GM19468 (cell line): ENCODE measurements around the gene CD164L2.
"Not testable (repeated sequence)": the region's sequence is repeated elsewhere in the genome, so short reads cannot be mapped to it uniquely, and the experiment has no call there.

Experiments
- ATAC-seq: cut with Tn5 transposase; IDR thresholded peaks from one replicate; pipeline ENCODE4 v1.9.1; 2021; ENCODE audit warnings: mild to moderate bottlenecking, moderate library complexity, moderate number of reproducible peaks; ENCODE audit not compliant: unreplicated experiment; ENCODE audit errors: extremely low read depth

Gene CD164L2

DNA sequence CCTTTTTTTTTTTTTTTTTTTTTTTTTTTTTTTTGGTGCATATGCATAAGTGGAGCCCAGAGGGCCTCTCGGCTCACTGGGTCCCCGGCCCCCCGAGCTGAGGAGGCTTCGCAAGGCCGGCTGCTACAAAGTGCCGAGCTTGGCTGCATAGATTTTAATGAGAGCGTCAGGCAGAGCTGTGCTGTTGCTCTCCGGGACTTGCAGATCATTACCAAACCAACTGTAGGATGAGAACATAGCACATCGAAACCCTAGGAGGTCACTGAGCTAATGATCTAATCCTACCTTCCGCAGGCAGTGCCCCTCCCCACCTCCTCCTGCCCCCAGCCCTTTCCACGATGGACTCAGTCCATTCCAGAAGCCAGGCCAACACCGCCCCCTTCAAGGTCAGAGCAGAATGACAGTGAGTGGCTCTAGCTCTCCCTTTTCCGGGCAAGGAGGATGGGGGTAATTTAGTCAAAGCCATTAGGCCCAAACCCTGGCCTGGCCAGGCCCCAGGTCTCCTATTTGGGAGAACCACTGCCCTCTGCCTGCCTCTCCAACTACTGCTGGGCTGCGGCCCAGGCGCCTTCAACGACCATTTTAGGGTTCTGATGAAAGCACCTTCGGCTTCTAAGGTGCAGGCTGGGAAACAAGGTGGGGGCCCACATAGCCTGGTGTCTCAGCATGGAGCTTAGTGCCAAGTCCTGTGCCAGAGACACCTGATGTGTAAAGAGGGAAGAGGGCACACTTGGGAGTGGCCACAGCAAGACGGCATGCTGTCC lies 22.6 kb upstream of the CD164L2 start:
- ATAC-seq, result not testable (repeated sequence)

GRCh38 chr1:27405074-27405473 lies 21.9 kb upstream of the CD164L2 start:
- no peak for ATAC-seq

DNA sequence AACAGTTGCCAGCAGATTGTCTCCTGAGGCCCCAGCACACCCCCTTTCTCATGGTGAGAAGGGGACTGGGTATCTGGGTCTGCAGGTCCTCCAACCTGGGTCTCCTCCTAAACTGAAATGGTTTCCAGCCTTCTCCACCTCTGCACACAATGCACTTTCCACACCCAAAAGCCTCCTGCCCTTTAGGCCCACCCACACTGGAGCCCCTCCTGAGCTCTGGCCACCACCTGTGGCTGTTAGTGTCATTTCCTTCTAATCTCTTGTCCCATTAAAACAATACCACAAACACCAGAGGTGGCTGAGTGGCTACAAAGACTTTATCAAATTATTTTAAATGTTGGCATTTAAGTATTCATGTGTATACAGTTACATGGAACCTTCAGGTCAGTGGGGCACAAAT lies 20.8 kb upstream of the CD164L2 start:
- ATAC-seq, result no peak

GRCh38 chr1:27403065-27403726 lies 20.1 kb upstream of the CD164L2 start:
- ATAC-seq, result no peak

GRCh38 chr1:27402349-27402754 lies 19.2 kb upstream of the CD164L2 start:
- no peak for ATAC-seq

GRCh38 chr1:27400963-27401341 lies 17.8 kb upstream of the CD164L2 start:
- no peak for ATAC-seq

DNA sequence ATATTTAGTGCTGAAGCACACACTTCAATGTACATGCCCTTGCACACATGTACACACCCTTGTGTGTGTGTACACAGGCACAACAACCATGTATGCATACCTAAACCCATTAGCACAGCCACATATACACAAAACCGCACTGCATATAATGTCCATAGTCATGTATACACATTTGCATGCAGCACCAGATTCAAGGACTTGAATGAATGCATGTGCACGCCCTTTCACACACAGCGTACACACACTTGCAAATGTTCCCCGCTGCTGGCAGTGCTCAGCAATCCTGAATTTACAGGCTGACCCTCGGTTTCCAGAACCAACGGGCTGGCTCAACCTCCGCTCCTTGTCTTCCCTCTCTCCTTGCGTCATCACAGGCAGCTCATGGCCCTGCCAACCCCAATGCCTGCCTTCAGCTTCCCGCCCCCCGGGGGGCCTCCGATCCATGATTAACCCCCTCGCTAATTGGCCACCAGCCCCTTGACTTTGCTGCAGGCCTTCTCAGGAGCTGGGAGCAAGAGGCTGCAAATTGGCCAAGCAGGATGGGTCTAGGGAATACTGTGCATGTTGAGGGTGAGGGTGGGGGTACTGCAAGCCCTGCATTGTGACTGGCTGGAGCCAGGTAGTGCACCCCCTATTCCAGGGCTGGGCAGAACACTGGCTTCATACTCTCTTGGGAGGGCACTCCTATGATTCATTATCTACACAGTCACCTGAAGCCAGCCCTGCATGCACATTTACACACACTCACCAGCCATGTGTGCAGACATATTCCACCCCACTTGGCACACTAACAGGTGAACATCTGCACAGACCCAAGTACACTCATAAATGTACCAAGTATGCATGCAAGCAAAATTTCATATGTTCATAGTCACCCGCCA lies 17.2 kb upstream of the CD164L2 start:
- ATAC-seq, result no peak

- ATAC-seq, result no peak
These were observed 16.3 kb upstream of the CD164L2 start for GRCh38 chr1:27399251-27400025.

DNA sequence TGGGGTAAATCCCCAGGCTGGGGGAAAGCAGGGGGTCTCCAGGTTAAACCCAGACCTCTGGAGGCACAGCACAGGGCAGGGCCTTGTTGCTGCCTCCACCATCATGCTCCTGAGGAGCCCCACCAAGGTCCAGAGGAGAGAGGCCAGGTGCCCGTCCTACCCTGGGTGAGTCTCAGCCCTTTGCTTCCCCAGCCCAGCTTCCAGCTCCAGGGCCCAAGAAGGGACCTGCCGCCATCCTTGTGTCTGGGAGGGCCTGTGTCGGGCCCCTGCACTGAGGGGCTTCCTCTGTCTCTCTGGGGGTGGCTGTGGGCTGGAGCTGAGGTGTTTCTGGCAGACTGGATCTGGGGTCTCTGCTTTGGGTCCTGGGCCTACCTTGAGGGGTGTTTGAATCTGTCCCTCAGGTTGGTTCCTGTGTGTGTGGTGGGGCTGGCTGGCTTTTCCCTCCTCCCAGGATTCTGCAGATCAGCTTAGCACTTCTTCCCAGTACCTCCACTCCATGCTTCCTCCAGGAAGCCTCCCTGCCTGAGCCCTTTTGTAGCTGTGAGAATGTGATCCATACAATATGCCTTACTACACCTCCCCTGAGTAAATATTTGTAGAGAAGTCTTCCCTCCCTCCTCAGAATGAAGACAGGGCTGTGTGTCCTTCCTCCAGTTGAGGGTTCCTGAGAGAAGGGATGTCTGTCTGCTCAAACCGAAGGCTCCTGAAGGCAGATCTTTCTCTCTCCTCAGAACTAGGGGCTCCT lies 15.4 kb upstream of the CD164L2 start:
- ATAC-seq, result no peak

DNA sequence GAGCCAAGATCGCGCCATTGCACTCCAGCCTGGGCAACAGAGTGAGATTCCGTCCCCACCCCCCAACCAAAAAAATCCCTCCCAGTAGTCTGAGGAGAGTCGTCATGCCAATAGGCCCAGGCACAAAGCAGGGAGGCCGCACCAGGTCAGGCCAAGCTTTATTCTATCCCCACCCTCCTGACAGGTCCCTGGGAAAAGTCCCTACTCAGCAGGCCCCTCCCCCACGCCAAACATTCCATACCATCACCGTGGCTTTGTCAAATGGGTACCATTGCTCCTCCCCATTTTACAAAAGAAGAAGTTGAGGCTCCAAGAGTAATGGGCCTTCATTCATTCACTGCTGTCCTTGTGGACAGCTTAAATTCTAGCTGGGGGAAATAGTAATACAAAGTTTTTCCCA lies 14.6 kb upstream of the CD164L2 start:
- no peak for ATAC-seq

GRCh38 chr1:27397110-27397509 lies 14.0 kb upstream of the CD164L2 start:
- ATAC-seq, result no peak

DNA sequence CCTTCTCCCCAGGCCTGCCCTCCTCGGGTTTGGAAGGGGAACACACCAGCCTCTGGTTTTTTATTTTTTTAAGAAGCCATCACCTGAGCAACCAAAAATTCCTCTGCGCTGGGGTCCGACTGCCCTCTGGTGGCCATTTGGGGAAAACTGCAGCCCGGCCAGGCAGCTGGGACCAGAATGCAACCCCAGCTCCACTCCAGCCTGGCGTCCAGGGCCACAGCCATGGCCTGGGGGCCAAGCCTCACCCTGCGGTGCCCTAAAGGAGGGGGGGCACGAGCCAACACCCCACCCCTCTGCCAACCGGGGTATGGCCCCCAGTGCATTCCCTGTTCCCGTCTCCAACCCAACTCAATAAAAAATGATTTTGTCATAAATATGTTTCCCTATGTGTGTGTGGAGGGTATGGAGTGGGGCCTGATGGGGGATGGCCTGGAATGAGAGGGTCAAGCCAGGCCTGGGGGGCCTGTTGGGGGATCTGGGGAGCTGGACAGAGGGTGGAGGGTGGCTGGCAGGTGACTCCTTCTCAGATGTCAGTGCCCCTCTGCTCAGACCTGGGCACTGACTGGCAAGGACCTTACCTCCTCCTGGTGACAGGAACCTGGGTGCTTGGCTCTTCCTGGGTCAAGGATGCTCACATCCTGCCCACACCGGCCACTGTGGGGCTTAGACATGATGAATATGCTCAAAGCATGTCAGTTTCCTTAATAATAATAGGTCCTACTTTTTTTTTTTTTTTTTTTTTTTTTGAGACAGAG lies 12.5 kb upstream of the CD164L2 start:
- no peak for ATAC-seq

- no peak for ATAC-seq
These were observed 11.8 kb upstream of the CD164L2 start for GRCh38 chr1:27394925-27395324.

DNA sequence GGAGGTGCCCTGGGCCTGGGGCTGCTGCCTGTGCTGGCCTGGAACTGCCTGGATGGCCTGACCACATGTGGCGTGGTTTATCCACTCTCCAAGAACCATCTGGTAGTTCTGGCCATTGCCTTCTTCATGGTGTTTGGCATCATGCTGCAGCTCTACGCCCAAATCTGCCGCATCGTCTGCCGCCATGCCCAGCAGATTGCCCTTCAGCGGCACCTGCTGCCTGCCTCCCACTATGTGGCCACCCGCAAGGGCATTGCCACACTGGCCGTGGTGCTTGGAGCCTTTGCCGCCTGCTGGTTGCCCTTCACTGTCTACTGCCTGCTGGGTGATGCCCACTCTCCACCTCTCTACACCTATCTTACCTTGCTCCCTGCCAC lies 11.1 kb upstream of the CD164L2 start:
- ATAC-seq, result no peak

DNA sequence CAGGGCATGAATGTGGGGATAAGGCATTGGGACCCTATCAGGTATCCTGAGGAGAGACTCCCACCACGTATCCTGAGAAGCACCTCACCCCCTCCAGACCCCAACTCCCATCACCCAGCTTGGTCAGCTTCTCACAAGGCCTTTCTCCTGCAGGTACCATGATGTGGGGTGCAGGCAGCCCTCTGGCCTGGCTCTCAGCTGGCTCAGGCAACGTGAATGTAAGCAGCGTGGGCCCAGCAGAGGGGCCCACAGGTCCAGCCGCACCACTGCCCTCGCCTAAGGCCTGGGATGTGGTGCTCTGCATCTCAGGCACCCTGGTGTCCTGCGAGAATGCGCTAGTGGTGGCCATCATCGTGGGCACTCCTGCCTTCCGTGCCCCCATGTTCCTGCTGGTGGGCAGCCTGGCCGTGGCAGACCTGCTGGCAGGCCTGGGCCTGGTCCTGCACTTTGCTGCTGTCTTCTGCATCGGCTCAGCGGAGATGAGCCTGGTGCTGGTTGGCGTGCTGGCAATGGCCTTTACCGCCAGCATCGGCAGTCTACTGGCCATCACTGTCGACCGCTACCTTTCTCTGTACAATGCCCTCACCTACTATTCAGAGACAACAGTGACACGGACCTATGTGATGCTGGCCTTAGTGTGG lies 10.6 kb upstream of the CD164L2 start:
- ATAC-seq, result no peak

- no peak for ATAC-seq
These were observed 9.9 kb upstream of the CD164L2 start for GRCh38 chr1:27392778-27393635.

GRCh38 chr1:27392096-27392777 lies 9.1 kb upstream of the CD164L2 start, which contains the start of gene GPR3:
GPR3 (plus strand) TSS chr1:27392622; CDS start chr1:27393799, 1,177 bp downstream.
- peak; percentile 59 for ATAC-seq
